Measurements from ENCODE around the gene LYPD6B. TPM values are rescaled to one million over a fixed set of nuclear protein-coding genes. Genes with fewer than 3 reads are reported as not detected.

LYPD6B gene
- total RNA-seq, 1 experiment from 2014 or later = 12.1 TPM

Other genes starting within 250 kb of the LYPD6B start
- gene KIF5C, start 163.5 kb upstream of the LYPD6B start, total RNA-seq (2014; rRNA removed) = 0.17 and 0.32 TPM in 2 replicates

Measured in LHCN-M2 (cell line).